Measurements from ENCODE around the gene ONECUT3. TPM values are rescaled to one million over a fixed set of nuclear protein-coding genes. Genes with fewer than 3 reads are reported as not detected.

ONECUT3 gene
- total RNA-seq, 4 donors from 2014 or later = not detected

DNA sequence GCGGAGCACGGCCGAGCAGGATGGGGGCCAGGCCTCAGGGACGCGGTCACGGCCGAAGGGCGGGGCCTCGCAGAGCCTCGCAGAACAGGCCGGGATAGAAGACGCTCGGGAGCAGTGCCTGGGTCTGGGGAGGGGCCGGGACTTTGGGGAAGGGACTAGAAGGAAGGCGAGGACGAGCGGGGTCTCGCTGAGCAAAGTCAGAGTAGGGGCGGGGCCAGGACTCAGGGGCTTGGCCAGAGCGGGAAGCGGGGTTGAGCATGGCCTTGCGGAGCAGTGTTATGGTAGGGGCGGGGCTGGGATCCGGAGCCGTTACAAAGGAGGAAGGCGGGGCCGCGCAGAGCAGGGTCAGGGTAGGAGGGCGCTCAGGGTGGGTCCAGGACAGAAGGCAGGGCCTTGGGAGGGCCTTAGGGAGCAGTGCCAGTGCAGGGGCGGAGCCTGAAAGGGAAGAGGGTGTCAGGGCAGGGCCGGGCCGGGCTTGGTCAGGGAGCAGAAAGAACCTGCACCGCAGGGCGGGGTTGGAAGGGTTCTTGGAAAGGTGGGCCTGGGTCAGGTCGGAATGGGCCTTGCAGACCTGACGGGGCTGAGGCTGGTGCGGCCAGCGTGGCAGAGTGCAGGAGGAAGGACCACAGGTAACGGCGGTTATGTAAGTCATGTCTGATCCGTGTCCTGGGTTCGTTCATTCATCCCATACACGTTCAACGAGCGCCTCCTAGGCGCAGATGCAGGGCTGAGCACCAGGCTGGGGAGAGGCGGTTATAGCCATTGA is 59.3 kb downstream of the ONECUT3 start:
- 1% methylated on average over 41 to 47 of the region's 47 CpGs for WGBS, 2 donors
- peak in 4 of 5 experiments; percentile 34 to 54 (median 41) for TF ChIP-seq CTCF (IDR thresholded peaks at IDR 0.05)
- TF ChIP-seq POLR2A (IDR thresholded peaks at IDR 0.05) = peak in 1 of 2 donors; percentile 30
- peak; percentile 45 to 47 for TF ChIP-seq EP300 (IDR thresholded peaks at IDR 0.05)
- peak; percentile 83 to 86 for DNase-seq (ENCODE audit: low spot score in 2 of 2)

DNA sequence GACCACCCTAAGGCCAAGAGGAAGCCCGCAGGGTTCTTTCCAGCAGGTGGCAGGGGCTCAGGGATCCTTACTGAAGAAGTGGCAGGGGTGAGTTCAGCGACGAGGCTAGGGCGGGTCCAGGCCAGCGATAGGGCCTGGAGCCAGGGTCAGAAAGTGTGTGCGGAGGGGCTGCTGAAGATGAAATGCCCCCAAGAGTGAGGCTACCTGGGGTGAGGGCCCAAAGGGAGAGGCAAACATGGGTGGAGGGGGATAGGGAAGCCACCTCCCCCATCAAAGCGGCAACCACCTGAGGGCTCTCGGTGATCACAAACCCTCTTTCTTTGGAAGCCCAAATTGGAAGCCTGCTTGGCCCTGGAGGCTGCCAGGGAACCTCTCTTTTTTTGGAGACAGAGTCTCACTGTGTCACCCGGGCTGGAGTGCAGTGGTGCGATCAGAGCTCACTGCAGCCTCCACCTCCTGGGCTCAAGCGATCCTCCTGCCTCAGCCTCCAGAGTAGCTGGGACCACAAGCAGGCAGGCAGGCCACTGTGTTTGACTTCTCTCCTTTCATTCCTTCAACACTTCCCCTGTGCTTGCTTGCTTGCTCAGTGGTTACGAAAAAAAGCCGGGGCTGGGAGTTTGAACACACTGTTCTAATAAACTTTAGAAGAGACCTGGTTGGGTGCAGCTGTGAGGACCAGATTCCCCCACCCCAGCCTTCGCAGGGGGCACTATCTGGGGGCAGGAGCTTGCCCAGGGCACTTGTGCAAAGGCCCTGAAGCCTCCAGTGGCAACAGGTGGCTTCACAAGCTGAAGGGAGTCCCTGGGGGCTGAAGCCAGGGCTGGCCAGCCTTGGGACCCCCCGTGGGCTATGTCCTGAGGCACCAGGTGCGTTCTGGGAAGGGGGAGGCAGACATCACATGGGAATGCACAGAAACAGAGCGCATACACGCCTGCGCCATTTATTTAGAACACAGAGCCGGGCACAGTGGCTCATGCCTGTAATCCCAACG is 60.2 kb downstream of the ONECUT3 start:
- Histone ChIP-seq H3K4me3 (peak overlapping the region in 3 of 4 donors; percentile 24 to 56 (median 49)), H3K4me1 (peaks cover 3 to 24% (median 12%) of the 10 kb centered on the region in 4 donors), H3K9me3 (no peaks in the 10 kb centered on the region), H3K36me3 (peaks cover 3 to 40% (median 27%) of the 10 kb centered on the region in 3 donors), H3K27me3 (no peaks in the 10 kb centered on the region), H3K27ac (peak overlapping the region in 3 of 4 donors; percentile 71 to 87 (median 76))
- TF ChIP-seq EP300 (IDR thresholded peaks at IDR 0.05) (no peak), CTCF (IDR thresholded peaks at IDR 0.05) (no peak), POLR2A (IDR thresholded peaks at IDR 0.05) (no peak)
- 59 to 71% methylated on average over 20 to 21 of the region's 21 CpGs for WGBS, 2 donors
- DNase-seq (ENCODE audit: low spot score in 2 of 2) = no peak

More for the DNA sequence above, 59.3 kb downstream of the ONECUT3 start:
- Histone ChIP-seq H3K27ac (peak overlapping the region; percentile 56 to 87 (median 74)), H3K36me3 (peaks cover 0 to 32% (median 19%) of the 10 kb centered on the region in 3 donors), H3K9me3 (no peaks in the 10 kb centered on the region), H3K27me3 (no peaks in the 10 kb centered on the region), H3K4me1 (peaks cover 3 to 24% (median 12%) of the 10 kb centered on the region in 4 donors), H3K4me3 (peak overlapping the region; percentile 24 to 56 (median 40))

DNA sequence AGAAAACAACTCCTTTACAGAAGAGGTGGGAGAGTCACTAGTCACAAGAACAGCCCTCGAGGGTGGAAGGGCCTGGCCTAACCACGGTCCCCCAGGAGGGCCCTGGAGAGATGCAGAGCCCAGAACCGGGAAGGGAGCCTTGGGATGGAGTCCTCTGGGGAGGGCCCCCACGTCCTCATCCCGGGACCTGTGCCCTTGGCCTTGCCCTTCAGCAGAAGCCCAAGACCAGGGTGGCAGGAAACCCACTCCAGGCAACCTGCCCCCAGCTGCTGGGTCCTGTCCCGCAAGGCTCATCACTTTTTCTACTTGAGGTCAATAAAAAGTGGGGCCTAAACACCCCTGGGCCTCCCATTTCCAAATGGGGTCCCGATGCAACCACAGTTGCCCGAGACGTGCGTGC is 61.1 kb downstream of the ONECUT3 start:
- Histone ChIP-seq H3K4me1 (peaks cover 3 to 24% (median 12%) of the 10 kb centered on the region in 4 donors), H3K4me3 (no peak overlapping the region), H3K27me3 (no peaks in the 10 kb centered on the region), H3K27ac (no peak overlapping the region), H3K9me3 (no peaks in the 10 kb centered on the region), H3K36me3 (peaks cover 3 to 50% (median 36%) of the 10 kb centered on the region in 3 donors)
- WGBS, 2 donors = 66% methylated on average over 9 to 10 of the region's 10 CpGs
- TF ChIP-seq POLR2A (IDR thresholded peaks at IDR 0.05) = no peak
- TF ChIP-seq CTCF (IDR thresholded peaks at IDR 0.05) = no peak
- no peak for TF ChIP-seq EP300 (IDR thresholded peaks at IDR 0.05)
- DNase-seq (ENCODE audit: low spot score in 2 of 2) = no peak

GRCh38 chr19:1814833-1815604 is 61.7 kb downstream of the ONECUT3 start:
- H3K27ac ChIP-seq = no peak overlapping the region
- TF ChIP-seq POLR2A (IDR thresholded peaks at IDR 0.05) (no peak), CTCF (IDR thresholded peaks at IDR 0.05) (no peak), EP300 (IDR thresholded peaks at IDR 0.05) (no peak)
- no peak overlapping the region for H3K4me3 ChIP-seq

More at GRCh38 chr19:1814833-1815604, 61.7 kb downstream of the ONECUT3 start:
- Histone ChIP-seq H3K9me3 (no peaks in the 10 kb centered on the region), H3K4me1 (peaks cover 3 to 24% (median 12%) of the 10 kb centered on the region in 4 donors), H3K27me3 (no peaks in the 10 kb centered on the region), H3K36me3 (peaks cover 3 to 56% (median 42%) of the 10 kb centered on the region in 3 donors)
- DNase-seq (ENCODE audit: low spot score in 2 of 2) = no peak
- 71% methylated on average over 23 to 26 of the region's 26 CpGs for WGBS, 2 donors
